Stimulated activated CD8-positive, alpha-beta memory T cell treated with anti-CD3 and anti-CD28 coated beads, Interleukin-15, amount 100 ng/mL, for 1 hour (primary cell): ENCODE data around the gene SLC24A3.

Source experiments
- DNase-seq: peaks from one replicate; pipeline ENCODE4 v3.0.0-alpha.2; 2020; ENCODE audit warnings: low read depth

SLC24A3 gene

DNA sequence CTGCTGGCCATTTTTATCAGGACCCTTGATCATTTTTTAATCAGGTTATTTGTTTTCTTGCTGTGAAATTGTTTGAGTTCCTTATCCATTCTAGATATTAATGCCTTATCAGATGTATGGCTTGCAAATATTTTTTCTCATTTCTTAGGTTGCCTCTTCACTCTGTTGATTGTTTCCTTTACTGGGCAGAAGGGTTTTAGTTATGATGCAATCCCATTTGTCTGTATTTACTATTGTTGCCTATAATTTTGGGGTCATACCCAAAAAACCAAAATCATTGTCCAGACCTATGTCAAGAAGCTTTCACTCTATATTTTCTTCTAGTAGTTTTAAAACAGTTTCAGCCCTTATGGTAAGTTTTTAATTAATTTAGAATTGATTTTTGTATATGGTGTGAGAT, 172.5 kb downstream of the SLC24A3 start:
- DNase-seq = no peak

DNA sequence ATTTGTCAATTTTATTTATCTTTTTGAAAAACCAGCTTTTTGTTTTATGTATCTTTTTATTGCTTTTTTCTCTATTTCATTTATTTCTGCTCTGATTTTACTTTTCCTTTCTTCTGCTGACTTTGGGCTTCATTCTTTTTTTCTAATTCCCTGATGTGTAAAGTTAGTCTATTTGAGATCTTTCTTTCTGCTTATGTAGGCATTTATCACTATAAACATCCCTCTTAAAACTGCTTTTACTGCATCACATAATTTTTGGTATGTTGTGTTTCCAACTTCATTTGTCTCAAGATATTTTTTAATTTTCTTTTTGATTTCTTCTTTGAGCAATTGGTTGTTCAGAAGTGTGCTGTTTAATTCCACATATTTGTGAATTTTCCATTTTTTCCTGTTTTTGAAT, 174.8 kb downstream of the SLC24A3 start:
- no peak for DNase-seq

DNA sequence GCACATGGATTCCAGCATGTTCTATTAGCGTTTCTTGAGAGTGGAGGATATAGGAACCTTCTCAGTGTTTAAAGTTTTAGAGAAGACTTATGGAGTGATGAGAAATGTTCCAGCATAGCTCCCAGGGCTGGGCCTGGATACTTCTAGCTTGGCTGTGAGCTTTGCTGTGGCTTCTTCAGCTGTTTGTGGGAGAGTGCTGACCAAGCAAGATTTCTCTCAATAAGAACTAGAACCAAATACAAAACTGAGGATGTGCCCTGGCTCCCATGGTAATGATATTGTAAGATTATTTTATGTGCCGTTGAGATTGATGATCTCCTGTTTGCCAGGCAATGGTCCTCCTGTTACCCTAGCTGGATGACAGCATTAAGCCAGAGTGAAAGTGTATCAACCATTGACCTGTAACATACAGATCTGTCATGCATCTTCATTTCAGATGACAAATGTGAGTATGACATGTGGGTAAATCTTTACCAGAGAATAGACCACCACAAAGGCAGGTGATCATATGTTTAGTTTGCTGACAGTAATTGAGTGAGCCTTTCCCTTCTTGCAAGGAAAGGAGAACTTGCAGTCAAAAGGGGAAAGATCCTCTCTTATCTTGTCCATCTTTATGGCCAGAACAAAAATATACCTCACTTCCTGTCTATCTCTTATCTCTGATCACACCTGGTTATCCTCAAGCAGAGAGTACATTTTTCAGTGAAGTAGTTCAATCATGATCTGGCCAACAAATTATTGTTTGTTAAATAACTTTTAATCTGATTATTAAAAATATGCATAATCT, 180.1 kb downstream of the SLC24A3 start:
- no peak for DNase-seq

DNA sequence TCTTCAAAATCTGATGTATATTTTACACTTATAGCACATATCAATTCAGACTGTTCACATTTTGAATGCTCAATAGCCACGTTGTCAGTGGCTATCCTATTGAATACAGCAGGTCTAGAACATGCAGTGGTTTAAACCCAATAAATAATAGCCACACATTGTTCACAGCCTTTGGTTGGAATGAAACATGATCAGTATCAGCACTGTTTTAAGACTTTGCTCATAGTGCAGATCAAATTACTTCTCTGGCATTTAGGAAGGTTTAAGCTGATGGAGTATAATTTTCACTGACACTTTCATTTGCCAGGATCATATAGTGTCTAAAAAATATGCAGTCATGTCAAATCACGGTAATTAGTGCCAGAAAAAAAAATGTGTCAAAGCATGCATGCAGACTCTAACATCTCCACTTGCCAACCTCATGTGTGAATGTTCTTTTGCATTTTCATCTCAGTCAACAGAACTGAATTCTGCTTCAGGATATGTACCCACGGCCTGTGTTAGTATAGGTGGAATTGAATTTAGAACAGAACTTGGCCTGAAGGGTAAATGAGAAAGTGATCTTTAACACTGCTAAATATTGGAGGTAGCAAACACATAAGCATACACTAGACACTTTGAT, 184.1 kb downstream of the SLC24A3 start:
- DNase-seq = no peak

DNA sequence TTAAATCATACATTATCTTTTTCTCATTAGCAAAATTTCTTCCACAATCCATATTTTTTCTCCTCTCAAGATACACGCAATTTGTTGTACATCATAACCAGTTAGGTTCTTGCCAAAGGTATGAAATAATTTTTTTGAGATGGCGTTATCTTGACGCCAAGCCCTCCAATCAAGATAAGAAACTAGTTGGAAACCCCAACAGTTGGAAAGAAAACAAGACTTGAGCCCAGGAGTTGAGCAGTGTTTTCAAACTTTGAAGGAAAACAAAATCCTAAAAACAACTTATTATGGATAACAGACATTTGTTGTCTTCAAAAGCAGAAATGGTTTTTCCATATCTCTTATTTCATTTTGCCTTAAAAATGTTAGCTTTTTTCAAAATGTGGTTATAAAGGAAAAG, 184.8 kb downstream of the SLC24A3 start:
- no peak for DNase-seq

DNA sequence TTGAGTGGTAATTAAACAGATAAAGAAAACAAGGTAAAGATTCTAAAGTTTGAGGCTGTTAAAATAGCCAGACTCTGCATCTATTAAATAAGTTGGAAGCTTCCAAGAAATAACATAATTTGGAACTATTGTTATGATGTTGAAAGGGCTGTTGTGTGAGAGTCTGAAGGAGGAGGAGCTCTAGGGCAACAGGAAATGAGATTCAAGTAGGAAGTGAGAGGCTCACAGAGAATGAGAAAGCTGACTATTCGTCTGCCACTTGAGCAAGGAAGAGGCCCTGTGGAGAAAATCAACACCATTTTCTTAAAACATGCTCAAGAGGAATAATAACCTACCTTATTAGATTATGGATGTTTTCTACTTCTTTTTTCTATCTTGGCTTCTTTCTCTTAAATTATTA, 185.2 kb downstream of the SLC24A3 start:
- DNase-seq = no peak

DNA sequence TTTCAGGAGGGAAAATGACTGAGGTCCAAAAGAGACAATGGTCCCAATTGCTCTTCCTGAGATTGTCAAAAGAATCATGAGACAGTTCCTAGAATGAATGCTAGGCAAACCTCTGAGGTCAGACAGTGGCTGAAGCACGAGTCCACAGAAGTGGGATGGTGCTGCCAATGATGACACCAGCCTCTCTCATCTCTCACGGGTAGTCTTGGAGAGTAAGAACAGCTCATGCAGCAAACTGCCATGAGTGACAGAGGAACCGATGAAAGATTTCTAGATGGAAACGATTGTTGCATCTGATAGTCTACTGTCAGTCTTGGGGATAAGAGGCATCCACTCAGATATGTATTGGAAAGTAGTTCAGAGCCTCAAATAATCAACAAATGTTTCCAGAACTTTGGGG, 188.7 kb downstream of the SLC24A3 start:
- no peak for DNase-seq

DNA sequence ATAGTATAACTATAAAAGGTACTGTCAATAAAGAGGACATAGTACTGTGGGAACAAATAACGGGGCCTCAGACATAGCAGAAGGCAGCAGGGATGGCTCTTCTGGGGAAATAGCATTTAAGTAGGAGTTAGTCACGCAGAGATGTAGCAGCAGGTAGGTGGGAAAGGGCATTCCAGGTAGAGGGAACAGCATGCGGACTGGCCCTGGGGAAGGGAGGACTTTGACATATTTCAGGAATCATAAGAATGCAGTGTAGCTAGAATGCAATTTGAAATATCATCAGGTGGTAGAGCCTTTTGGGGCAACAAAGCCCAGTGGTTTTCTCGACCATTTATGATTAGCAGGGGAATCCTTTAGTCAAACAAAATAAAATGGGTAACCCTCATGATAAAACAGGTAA, 191.1 kb downstream of the SLC24A3 start:
- DNase-seq = no peak

DNA sequence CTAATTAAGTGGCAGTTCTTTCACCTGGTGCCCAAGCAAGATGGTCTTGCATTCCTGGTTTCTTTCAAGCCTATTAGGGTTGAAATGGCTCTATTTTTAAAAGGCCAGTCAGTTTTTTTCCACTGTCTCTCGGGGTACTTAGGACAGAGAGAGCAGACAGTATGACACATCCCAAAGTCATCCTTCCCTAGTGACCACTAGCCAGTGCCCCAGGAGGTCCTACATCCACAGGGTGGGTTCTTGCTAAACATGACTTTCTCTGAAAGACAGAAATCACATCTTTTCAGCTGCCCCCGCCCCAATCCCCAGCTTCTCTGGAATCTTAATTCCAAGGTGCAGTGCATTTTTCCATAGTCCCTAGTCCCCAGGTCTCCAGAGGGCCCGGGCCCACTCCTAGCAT, 192.4 kb downstream of the SLC24A3 start:
- no peak for DNase-seq

DNA sequence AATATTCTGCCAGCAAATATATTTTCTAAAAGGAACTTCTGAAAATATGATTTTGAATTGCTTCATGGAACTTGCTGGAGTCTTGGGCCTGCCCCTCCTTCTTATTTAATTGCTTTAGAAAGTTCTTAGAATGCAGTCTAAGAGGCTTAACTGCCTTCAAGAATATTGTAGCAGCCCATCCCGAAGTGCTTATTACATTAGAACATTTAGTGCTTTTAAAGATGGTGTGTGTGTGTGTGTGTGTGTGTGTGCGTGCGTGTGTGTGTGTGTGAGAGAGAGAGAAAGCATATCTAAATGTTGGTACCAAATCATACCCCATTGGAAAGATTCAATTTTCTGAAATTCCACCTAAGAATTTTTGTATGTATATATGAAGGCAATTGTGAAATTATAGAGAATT, 193.5 kb downstream of the SLC24A3 start:
- no peak for DNase-seq

DNA sequence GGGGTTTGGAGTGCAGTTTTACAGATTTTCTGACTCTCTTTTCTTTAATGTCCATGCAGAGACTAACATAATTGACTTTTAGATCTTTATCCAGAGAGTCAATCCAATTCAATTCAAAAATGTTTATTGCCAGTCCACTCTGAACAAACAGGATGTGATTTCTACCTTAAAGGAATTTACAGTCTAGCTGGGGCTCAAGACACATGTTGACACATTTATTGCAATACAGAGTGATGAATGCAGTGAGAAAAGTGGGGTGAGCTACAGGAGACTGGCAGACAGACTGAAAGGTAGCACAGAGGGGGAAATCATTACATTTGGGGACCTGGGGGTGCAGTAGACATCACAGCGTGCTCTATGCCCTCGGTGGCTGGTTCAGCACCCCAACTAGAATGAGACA, 193.9 kb downstream of the SLC24A3 start:
- no peak for DNase-seq

DNA sequence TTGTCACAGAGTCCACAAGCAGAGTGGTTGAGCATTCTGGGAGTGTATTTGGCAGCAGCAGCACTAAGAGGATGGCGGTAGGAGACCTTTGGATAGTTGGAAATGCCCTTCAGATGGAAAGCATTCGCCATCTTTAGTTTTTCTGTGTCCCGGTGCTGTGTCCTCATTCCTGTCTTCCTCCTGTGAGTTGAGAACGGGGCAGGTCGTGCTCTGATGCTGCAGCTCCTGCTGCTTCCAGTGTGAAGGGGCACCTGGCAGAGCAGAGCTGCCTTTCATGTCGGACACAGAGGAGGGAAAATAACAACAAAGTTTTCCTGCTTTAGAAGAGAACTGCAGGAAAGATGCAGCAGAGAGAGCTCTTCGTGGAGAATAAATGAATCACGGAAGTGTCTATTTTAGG, 194.8 kb downstream of the SLC24A3 start:
- DNase-seq = no peak

DNA sequence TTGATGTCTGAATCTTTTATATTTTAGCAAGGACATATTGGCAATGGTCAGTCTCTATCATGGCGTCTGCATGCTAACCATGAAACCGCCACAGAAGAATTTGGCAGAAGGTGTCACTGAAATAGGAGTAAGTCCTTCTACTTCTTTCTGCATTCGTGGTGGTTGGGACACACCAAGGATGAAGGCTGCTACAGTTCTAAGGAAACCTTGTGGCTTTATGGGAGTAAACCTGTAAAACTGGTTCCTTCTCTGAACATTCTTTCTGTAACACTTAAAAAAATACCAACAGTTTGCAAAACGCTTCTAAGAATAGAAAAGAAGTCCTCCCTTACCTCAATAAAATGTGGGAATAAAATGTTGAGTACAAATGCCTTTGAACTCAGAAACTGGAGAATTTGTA, 195.3 kb downstream of the SLC24A3 start:
- no peak for DNase-seq

DNA sequence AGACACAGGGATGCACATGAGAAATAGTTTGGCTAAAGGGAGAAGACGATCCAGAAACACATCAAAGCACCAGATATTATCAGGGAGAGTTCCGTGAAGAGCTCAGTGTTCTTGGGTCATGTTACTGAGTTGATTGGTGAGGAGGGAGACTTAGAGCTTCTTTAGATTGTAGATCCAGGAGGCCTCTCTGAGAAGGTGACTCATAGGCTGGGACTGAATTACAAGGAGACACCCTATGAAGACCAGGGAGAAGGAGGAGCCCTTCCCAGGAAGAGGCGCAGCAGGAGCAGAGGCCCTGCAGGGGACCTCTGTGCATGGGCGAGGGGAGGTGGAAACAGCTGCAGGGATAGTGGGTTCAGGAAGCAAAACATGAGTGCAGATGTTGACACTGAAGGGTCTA, 196.5 kb downstream of the SLC24A3 start:
- no peak for DNase-seq

DNA sequence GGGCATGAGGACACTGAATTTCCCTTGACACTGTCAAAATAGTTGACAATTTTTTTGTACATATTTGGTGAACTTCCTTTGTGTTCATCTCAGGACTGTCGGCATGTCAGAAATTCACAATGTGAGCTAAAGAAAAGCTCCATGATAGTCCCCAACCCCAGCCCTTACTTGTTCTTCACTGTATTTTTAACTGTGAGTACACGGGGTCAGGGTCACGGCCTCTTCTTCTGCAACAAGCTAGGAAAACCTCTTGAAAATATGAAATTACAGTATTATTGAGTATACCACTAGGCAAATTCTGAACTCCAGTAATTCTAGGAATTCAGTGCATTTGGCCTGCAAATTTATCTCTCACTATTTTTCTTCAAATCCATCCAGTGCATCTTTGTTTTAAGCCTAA, 199.4 kb downstream of the SLC24A3 start:
- no peak for DNase-seq

DNA sequence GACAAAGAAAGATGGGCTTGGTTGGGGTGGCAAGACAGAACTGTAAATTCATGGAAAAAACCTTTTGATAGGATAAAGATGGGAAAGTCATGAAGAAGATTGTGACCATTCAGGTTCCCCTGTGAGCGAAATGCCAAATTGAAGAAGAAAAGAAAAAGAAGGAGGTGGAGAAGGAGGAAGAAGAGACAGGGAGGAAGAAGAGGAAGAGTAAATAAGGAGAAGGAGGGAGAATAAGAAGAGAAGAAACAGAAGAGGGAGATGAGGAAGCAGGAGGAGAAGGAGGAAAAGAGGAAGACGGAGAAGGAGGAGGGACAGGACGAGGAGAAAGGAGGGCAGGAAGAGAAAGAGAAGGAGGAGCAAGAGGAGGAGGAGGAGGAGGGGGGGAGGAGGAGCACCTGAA, 199.8 kb downstream of the SLC24A3 start:
- no peak for DNase-seq

DNA sequence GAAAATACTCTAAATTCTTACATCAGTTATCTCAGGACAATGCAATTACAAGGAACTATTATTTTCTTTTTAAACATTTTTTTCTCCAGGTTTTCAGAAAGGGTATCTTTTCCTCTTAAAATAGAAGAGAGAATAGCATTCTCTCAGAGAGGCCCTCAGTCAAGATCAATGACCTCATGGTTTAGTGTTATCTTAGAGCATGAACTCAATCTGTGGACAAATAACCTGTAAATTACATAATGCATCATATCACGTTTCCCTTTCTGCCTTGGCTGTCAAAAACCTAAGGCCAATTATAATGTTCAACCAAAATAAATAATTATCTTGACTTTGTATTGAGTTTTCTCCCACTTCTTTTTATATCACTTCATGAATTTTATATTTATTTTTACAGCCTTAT, 202.2 kb downstream of the SLC24A3 start:
- no peak for DNase-seq

DNA sequence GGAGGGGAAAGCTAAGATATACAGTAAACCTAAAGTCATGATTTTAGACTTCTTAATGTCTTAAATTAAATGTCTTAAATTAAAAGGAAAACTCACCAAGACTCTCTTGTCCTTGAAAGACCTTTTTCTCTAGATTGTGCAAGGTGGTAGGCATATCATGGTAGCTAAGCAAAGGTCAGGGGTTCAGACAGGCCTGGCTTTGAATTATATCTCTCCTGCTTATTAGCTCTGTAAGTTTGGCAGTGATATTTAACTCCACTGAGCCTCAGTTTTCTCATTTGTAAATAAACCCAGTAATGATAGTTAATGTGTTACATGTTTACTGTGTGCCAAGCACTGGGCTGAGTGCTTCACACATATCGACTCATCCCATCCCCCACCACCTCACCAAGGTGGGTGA, 203.3 kb downstream of the SLC24A3 start:
- no peak for DNase-seq

DNA sequence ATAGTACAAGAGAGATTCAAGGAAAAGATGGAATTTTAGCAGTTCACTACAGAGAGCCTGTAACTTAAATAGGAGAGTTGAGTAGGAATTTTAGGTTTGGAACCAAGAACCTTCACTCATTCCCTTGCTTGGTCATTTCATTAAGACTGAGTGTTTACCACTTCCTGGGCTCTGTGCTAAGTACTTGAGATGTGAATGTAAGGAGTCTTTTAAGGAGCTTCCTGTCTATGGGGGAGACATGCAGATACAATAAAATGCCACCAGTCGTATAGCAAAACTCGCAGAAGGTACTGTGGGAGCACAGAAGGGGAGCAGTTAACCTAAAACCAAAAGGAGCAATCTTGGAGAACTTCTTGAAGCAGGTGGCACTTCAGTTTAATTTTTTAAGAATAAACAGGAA, 204.2 kb downstream of the SLC24A3 start:
- DNase-seq = no peak

DNA sequence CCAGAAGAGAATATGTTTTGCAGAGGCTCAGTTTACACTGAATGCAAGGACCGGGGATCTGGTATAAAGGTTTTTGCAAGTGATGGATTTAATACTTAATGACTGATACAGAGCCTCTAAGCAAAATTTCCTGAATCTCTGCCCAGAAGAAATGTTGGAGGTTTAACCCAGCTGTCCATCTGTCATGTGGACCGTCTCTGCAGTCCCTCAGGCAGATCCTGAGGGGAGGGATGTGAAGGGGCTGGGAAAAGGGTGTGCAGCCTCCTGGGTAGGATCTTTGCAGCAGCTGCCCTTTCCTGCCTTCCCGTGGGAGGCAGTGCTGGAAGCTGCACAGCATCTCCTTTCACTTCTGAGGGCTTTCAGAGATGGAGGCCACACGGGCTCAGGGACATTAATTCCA, 207.0 kb downstream of the SLC24A3 start:
- DNase-seq = no peak

DNA sequence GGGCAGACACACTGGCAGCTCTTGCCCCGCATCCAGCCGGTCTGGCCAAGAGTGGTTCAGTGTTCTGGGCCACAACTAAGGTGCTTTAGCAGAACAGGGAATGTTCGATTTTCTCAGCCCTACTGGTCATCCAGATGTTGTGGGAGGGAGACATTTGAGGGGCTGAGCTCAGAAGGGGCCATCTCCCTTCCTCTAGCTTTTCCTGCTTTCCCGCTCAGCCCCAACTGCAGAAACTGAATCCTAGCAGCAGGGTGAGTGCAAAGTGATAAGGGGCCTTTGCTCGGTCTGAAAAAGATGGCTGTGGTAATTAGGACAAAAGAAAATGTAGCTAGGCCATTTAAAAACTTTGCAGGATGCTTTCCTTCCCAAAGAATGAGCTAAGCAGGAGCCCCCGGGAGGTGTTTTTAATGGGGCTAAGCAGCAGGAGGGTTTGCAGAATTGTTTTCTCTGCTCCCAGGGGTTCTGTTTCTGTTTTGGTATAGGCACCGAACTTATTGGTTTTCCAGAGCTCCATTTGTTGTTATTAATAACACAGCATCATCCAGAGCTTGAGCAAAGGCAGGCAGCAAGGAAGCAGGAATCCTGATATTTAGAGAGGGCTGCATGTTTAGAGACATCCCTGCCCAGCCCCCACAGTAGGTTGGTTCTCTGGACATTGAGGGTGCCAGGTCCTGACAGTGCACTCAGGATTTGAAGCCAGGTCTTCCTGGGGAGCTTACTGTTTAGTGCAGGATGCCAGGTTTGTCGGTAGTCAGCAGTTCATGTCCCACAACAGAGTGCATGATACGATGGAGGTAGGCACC, 210.9 kb downstream of the SLC24A3 start:
- no peak for DNase-seq

DNA sequence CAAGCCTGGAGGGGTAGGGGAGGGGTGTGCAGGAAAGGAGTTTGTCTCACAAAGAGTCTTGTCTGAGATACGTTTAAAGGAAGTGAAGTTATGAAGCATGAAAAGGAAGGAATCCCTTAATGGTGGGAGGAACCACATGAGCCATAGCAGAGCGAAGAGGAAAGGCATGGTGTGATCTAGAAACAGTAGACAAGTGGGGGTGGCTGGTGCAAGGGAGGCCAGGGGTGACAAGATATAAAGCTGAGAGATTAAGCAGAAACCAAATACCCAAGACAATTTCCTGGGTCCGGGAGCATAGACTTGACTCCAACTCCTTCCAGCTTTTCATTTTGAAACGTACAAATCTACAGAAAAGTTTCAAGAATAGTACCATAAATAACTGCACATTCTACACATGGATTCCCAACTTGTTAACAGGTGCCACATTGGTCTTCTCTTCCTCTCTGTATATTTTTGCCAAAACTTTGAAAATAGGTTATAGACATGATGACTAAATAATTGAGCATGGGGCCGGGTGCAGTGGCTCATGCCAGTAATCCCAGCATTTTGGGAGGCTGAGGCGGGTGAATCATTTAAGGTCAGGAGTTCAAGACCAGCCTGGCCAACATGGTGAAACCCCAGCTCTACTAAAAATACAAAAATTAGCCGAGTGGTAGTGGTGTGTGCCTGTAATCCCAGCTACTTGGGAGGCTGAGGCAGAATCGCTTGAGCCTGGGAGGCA, 211.6 kb downstream of the SLC24A3 start:
- no peak for DNase-seq

DNA sequence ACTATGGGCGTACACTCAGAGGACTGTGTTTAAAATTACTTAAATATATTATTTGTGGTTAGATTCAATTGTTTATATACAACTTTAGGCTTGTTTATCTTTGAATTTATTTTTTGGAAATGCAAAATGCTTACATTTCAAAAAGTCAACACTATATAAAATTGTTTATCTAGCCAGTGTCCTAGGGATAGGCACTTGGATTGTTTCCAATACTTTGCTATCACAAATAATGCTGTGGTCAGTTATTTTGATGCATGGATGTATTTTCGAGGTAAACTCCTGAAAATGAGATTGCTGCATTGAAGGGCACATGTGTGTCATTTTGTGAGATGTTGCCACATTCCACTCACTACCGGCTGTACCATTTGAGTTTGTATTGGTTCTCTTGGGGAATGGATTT, 213.9 kb downstream of the SLC24A3 start:
- DNase-seq = no peak
